BJ (cell line): ENCODE data around the gene LCN1. TPM values are rescaled to one million over a fixed set of nuclear protein-coding genes. Genes with fewer than 3 reads are reported as not detected.

Experiments
- CTCF ChIA-PET: fragments of 350-600 bp; formaldehyde crosslinking; extraction: SDS; loops from one replicate; lab custom pipeline; 2021; ENCODE audit warnings: antibody characterized with exemption, inconsistent platforms; lab: Yijun Ruan, JAX
- POLR2A ChIA-PET: fragments of 300-600 bp; sonication (Branson Sonifier 250); formaldehyde crosslinking; extraction: SDS; loops from one replicate; lab custom pipeline; 2021; ENCODE audit warnings: antibody characterized with exemption; lab: Charles Lee
- DNase-seq: peaks from one replicate; pipeline ENCODE4 v3.0.0-alpha.2; 2011; ENCODE audit warnings: low read depth
- H3K27me3 ChIP-seq: 2 replicates; pipeline ENCODE4 v1.6.0; 2011; ENCODE audit warnings: low read length; ENCODE audit not compliant: control insufficient read depth, insufficient read depth
- H3K36me3 ChIP-seq: 2 replicates; pipeline ENCODE4 v1.5.1; 2011; ENCODE audit warnings: low read length; ENCODE audit not compliant: control insufficient read depth, insufficient read depth
- H3K4me3 ChIP-seq: 2 replicates; pipeline ENCODE4 v1.5.1; 2011; ENCODE audit warnings: low read depth, mild to moderate bottlenecking, control low read depth, low read length
- polyA plus RNA-seq: library from polyadenylated mRNA; depleted of rRNA; stranded (reverse); fragments of >200 nt; gene quantifications from 2 replicates; pipeline ENCODE4 v1.2.3, GENCODE V29; 2011
- TF ChIP-seq, protein P1 (sequence below): IDR thresholded peaks from 2 replicates; pipeline ENCODE4 v1.5.1; 2011; ENCODE audit warnings: low read depth, mild to moderate bottlenecking, control low read depth, inconsistent platforms, low read length, moderate library complexity; ENCODE audit not compliant: insufficient read depth

The LCN1 gene
- polyA plus RNA-seq, 1 experiment: not detected

GRCh38 chr9:135488527-135488926 is 32.7 kb upstream of the LCN1 start:
- TF ChIP-seq, protein P1, sequence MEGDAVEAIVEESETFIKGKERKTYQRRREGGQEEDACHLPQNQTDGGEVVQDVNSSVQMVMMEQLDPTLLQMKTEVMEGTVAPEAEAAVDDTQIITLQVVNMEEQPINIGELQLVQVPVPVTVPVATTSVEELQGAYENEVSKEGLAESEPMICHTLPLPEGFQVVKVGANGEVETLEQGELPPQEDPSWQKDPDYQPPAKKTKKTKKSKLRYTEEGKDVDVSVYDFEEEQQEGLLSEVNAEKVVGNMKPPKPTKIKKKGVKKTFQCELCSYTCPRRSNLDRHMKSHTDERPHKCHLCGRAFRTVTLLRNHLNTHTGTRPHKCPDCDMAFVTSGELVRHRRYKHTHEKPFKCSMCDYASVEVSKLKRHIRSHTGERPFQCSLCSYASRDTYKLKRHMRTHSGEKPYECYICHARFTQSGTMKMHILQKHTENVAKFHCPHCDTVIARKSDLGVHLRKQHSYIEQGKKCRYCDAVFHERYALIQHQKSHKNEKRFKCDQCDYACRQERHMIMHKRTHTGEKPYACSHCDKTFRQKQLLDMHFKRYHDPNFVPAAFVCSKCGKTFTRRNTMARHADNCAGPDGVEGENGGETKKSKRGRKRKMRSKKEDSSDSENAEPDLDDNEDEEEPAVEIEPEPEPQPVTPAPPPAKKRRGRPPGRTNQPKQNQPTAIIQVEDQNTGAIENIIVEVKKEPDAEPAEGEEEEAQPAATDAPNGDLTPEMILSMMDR: no peak
- no peak overlapping the region for H3K4me3 ChIP-seq
- no peak for DNase-seq
- CTCF ChIA-PET: no interaction called here
- peaks cover 31% of the 10 kb centered on the region for H3K36me3 ChIP-seq
- no peaks in the 10 kb centered on the region for H3K27me3 ChIP-seq
- POLR2A ChIA-PET: no interaction called here

- Histone ChIP-seq H3K27me3 (no peaks in the 10 kb centered on the region), H3K36me3 (peaks cover 28% of the 10 kb centered on the region), H3K4me3 (no peak overlapping the region)
- ChIA-PET POLR2A (no interaction called here), CTCF (no interaction called here)
- DNase-seq: no peak
- TF ChIP-seq, protein P1: no peak
Measured at GRCh38 chr9:135489188-135489906, 31.9 kb upstream of the LCN1 start.

DNA sequence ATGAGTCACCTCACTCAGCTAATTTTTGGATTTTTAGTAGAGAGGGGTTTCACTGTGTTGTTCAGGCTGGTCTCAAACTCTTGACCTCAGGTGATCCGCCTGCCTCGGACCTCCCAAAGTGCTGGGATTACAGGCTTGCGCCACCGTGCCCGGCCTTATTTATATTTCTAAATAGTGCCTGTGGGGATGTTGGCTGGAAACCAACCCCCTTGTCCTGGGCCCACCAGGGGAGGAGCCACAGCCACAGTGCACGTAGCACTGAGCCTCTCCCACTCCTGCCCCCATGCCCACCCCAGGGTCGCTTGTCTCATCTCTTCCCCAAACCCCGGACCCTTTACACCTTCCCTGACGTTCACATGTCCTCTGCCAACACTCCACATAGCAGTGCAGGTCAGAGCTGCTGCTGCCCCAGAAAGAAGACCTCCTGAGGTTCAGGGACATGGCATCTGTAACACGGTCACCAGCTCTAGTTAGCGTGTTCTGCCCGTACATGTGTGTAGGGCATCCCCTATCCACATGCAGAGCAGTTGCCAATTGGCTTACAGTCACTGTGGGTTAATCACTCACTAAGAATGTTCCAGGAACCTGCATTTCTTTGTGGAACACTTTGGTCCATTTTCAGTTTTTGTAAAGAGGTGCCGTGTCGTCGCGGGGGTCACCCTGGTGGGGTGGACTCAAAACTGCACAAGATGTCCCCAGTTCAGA is 30.9 kb upstream of the LCN1 start:
- TF ChIP-seq, protein P1: no peak
- H3K4me3 ChIP-seq: no peak overlapping the region
- no peak for DNase-seq
- no peaks in the 10 kb centered on the region for H3K27me3 ChIP-seq
- ChIA-PET POLR2A (no interaction called here), CTCF (interaction anchor here (0.6 to 2.0 kb wide), 2 partner anchors 14 to 477 kb away, joined by 3 to 12 read pairs; no protein-coding TSS in a partner anchor)
- peaks cover 21% of the 10 kb centered on the region for H3K36me3 ChIP-seq

GRCh38 chr9:135490980-135491464 is 30.2 kb upstream of the LCN1 start:
- POLR2A ChIA-PET: no interaction called here
- no peaks in the 10 kb centered on the region for H3K27me3 ChIP-seq
- peaks cover 15% of the 10 kb centered on the region for H3K36me3 ChIP-seq
- TF ChIP-seq, protein P1: no peak
- H3K4me3 ChIP-seq: no peak overlapping the region
- CTCF ChIA-PET: interaction anchor here (1.6 to 2.0 kb wide), 2 partner anchors 9 to 13 kb away, joined by 4 to 12 read pairs; no protein-coding TSS in a partner anchor
- DNase-seq: no peak

GRCh38 chr9:135491764-135492163 is 29.5 kb upstream of the LCN1 start:
- H3K4me3 ChIP-seq: no peak overlapping the region
- peaks cover 8% of the 10 kb centered on the region for H3K36me3 ChIP-seq
- TF ChIP-seq, protein P1: no peak
- no peak for DNase-seq
- POLR2A ChIA-PET: no interaction called here
- H3K27me3 ChIP-seq: no peaks in the 10 kb centered on the region
- CTCF ChIA-PET: interaction anchor here (0.6 to 2.0 kb wide), 3 partner anchors 8 to 1408 kb away, joined by 3 to 12 read pairs (median 4); no protein-coding TSS in a partner anchor
